Naive thymus-derived CD4-positive, alpha-beta T cell (primary cell): Measurements from ENCODE around the gene DBF4. TPM values are rescaled to one million over a fixed set of nuclear protein-coding genes. Genes with fewer than 3 reads are reported as not detected.
A peak's percentile ranks its signal among the peaks of the same experiment; 100 is the strongest.
"Not testable (repeated sequence)": the region's sequence is repeated elsewhere in the genome, so short reads cannot be mapped to it uniquely, and the experiment has no call there.

Source experiments
- ATAC-seq: fragments of 150-1000 bp; cut with Tn5 transposase; 2 replicates; pipeline ENCODE4 v1.10.0; 2021; ENCODE audit warnings: mild to moderate bottlenecking, moderate library complexity
- CTCF ChIA-PET: fragments of 350-600 bp; sonication (Branson Sonifier 250); formaldehyde crosslinking; loops from one replicate; lab custom pipeline; 2021; ENCODE audit warnings: antibody characterized with exemption; lab: Charles Lee
- POLR2A ChIA-PET: fragments of 350-600 bp; sonication (Branson Sonifier 250); formaldehyde crosslinking; loops from one replicate; lab custom pipeline; 2021; ENCODE audit warnings: antibody characterized with exemption, inconsistent platforms; lab: Charles Lee
- DNase-seq, 9 donors: peaks; one replicate each; pipeline versions ENCODE4 v3.0.0 to v3.0.0-alpha.2; 2020 to 2022; ENCODE audit warnings: mixed read lengths in 1 of 9
- H3K27ac ChIP-seq: one replicate; pipeline ENCODE4 v1.7.0; 2013; ENCODE audit warnings: mild to moderate bottlenecking, low read depth, low read length, moderate library complexity
- H3K27me3 ChIP-seq, 2 donors: one replicate each; pipeline ENCODE4 v1.7.0; 2013; ENCODE audit warnings: low read length in 2 of 2, mild to moderate bottlenecking in 2 of 2, moderate library complexity in 2 of 2; ENCODE audit not compliant: control insufficient read depth in 2 of 2, insufficient read depth in 2 of 2
- H3K36me3 ChIP-seq, 3 experiments: 1 replicate in 2 of 3; 2 replicates in 1 of 3; pipeline ENCODE4 v1.7.0; 2013; ENCODE audit warnings: low read length in 3 of 3, mild to moderate bottlenecking in 3 of 3, moderate library complexity in 1 of 3; ENCODE audit not compliant: insufficient read depth in 3 of 3, control insufficient read depth in 2 of 3
- H3K4me1 ChIP-seq, 2 donors: one replicate each; pipeline ENCODE4 v1.7.0; 2013; ENCODE audit warnings: low read length in 2 of 2, mild to moderate bottlenecking in 2 of 2, moderate library complexity in 1 of 2; ENCODE audit not compliant: control insufficient read depth in 2 of 2, insufficient read depth in 2 of 2
- H3K4me3 ChIP-seq: 2 replicates; pipeline ENCODE4 v1.7.0; 2013; ENCODE audit warnings: mild to moderate bottlenecking, low read length
- H3K9me3 ChIP-seq, 3 experiments: 1 replicate in 2 of 3; 2 replicates in 1 of 3; pipeline ENCODE4 v1.7.0; 2013; ENCODE audit warnings: low read length in 3 of 3; ENCODE audit not compliant: control insufficient read depth in 2 of 3
- H3K27ac Mint-ChIP-seq, 9 donors: one replicate each; pipeline ENCODE4 v1.8.0; 2020 to 2022; ENCODE audit warnings: mixed read lengths in 9 of 9, mild to moderate bottlenecking in 8 of 9, moderate library complexity in 5 of 9, inconsistent platforms in 2 of 9
- H3K27me3 Mint-ChIP-seq, 5 donors: one replicate each; pipeline ENCODE4 v1.8.0; 2021 to 2022; ENCODE audit warnings: mixed read lengths in 5 of 5, mild to moderate bottlenecking in 1 of 5
- H3K36me3 Mint-ChIP-seq, 5 donors: one replicate each; pipeline ENCODE4 v1.8.0; 2020 to 2022; ENCODE audit warnings: mixed read lengths in 5 of 5, mild to moderate bottlenecking in 3 of 5, inconsistent platforms in 1 of 5
- H3K4me1 Mint-ChIP-seq, 7 donors: one replicate each; pipeline ENCODE4 v1.8.0; 2020 to 2022; ENCODE audit warnings: mixed read lengths in 7 of 7, mild to moderate bottlenecking in 3 of 7, inconsistent platforms in 1 of 7
- H3K4me3 Mint-ChIP-seq, 10 donors: one replicate each; pipeline ENCODE4 v1.8.0; 2020 to 2022; ENCODE audit warnings: mild to moderate bottlenecking in 10 of 10, mixed read lengths in 10 of 10, moderate library complexity in 6 of 10, inconsistent platforms in 2 of 10
- H3K9me3 Mint-ChIP-seq, 11 donors: one replicate each; pipeline ENCODE4 v1.8.0; 2020 to 2022; ENCODE audit warnings: mixed read lengths in 11 of 11, mild to moderate bottlenecking in 4 of 11, inconsistent platforms in 1 of 11, moderate library complexity in 1 of 11
- intact Hi-C, 2 donors: fragments of 100-400 bp; cut with micrococcal nuclease; formaldehyde crosslinking; loops; one replicate each; pipeline ENCODE4 v1.15.1; 2023
- polyA plus RNA-seq, 2 donors: library from polyadenylated mRNA; unstranded; fragments of 300-500 nt; fragmentation: Illumina TruSeq; gene quantifications; one replicate each; pipeline ENCODE4 v1.2.3, GENCODE V29; 2021
- total RNA-seq, 6 experiments: library from RNA in 5 of 6; stranded (reverse) in 5 of 6; gene quantifications; 1 replicate in 5 of 6; 2 replicates in 1 of 6; pipeline ENCODE4 v1.2.3 and lab custom pipeline; 2021 to 2026

Gene DBF4
- total and polyA plus RNA-seq, 7 experiments from 2014 or later = 21.2 to 46.5 (median 32.5) TPM

- no peak overlapping the region for H3K4me3 Mint-ChIP-seq
- no peak overlapping the region for H3K27ac ChIP-seq
- POLR2A ChIA-PET = no interaction called here
- no peak for ATAC-seq
- DNase-seq = no peak
- no peaks in the 10 kb centered on the region for H3K27me3 Mint-ChIP-seq
- no peaks in the 10 kb centered on the region for H3K27me3 ChIP-seq
- peaks cover 0 to 13% (median 3%) of the 10 kb centered on the region in 7 donors for H3K4me1 Mint-ChIP-seq
- peaks cover 0 to 44% (median 23%) of the 10 kb centered on the region in 5 donors for H3K36me3 Mint-ChIP-seq
- intact Hi-C loops = loop anchor here in 1 of 2 donors (5.0 kb wide), 1 partner anchor 35 kb away; no protein-coding TSS in a partner anchor
- no peak overlapping the region for H3K27ac Mint-ChIP-seq
- no peaks in the 10 kb centered on the region for H3K9me3 Mint-ChIP-seq
- H3K4me1 ChIP-seq = no peaks in the 10 kb centered on the region
- no peaks in the 10 kb centered on the region for H3K9me3 ChIP-seq
- CTCF ChIA-PET = no interaction called here
- peaks cover 0 to 11% (median 0%) of the 10 kb centered on the region in 3 experiments for H3K36me3 ChIP-seq
- H3K4me3 ChIP-seq = no peak overlapping the region
These were observed 24.0 kb upstream of the DBF4 start for GRCh38 chr7:87852306-87852705.

GRCh38 chr7:87853237-87853864, 22.9 kb upstream of the DBF4 start:
- peaks cover 2 to 53% (median 27%) of the 10 kb centered on the region in 5 donors for H3K36me3 Mint-ChIP-seq
- Histone ChIP-seq H3K27me3 (no peaks in the 10 kb centered on the region), H3K9me3 (no peaks in the 10 kb centered on the region), H3K4me1 (no peaks in the 10 kb centered on the region), H3K36me3 (peaks cover 0 to 18% (median 0%) of the 10 kb centered on the region in 3 experiments), H3K4me3 (no peak overlapping the region), H3K27ac (no peak overlapping the region)
- no peaks in the 10 kb centered on the region for H3K9me3 Mint-ChIP-seq
- DNase-seq = no peak
- H3K4me1 Mint-ChIP-seq = peaks cover 0 to 13% (median 3%) of the 10 kb centered on the region in 7 donors
- POLR2A ChIA-PET = interaction anchor here (0.6 kb wide), 1 partner anchor 14 kb away, joined by 3 read pairs; no protein-coding TSS in a partner anchor
- H3K27ac Mint-ChIP-seq = no peak overlapping the region
- no peaks in the 10 kb centered on the region for H3K27me3 Mint-ChIP-seq
- no peak for ATAC-seq
- CTCF ChIA-PET = no interaction called here
- intact Hi-C loops = loop anchor here in 1 of 2 donors (5.0 kb wide), 1 partner anchor 34 kb away; no protein-coding TSS in a partner anchor
- no peak overlapping the region for H3K4me3 Mint-ChIP-seq

GRCh38 chr7:87858417-87859100, 17.7 kb upstream of the DBF4 start:
- POLR2A ChIA-PET = no interaction called here
- DNase-seq (no peak), ATAC-seq (no peak)
- H3K4me3 ChIP-seq = no peak overlapping the region
- no peaks in the 10 kb centered on the region for H3K4me1 ChIP-seq
- intact Hi-C loops = no loop called here
- peaks cover 0 to under 1% (median 0%) of the 10 kb centered on the region in 11 donors for H3K9me3 Mint-ChIP-seq
- no peaks in the 10 kb centered on the region for H3K9me3 ChIP-seq
- no peak overlapping the region for H3K4me3 Mint-ChIP-seq
- no peak overlapping the region for H3K27ac ChIP-seq
- peak overlapping the region in 1 of 9 donors; percentile 76 for H3K27ac Mint-ChIP-seq
- no peaks in the 10 kb centered on the region for H3K27me3 Mint-ChIP-seq
- CTCF ChIA-PET = no interaction called here
- peaks cover 0 to 18% (median 6%) of the 10 kb centered on the region in 7 donors for H3K4me1 Mint-ChIP-seq
- H3K36me3 ChIP-seq = peaks cover 0 to 18% (median 0%) of the 10 kb centered on the region in 3 experiments
- H3K27me3 ChIP-seq = no peaks in the 10 kb centered on the region
- peaks cover 4 to 51% (median 27%) of the 10 kb centered on the region in 5 donors for H3K36me3 Mint-ChIP-seq

GRCh38 chr7:87866089-87866488, 10.2 kb upstream of the DBF4 start:
- H3K4me1 Mint-ChIP-seq = peaks cover 0 to 10% (median 8%) of the 10 kb centered on the region in 7 donors
- intact Hi-C loops = no loop called here
- H3K4me1 ChIP-seq = no peaks in the 10 kb centered on the region
- H3K27me3 ChIP-seq = no peaks in the 10 kb centered on the region
- H3K9me3 Mint-ChIP-seq = peaks cover 0 to 54% (median 27%) of the 10 kb centered on the region in 11 donors
- no peak for ATAC-seq
- CTCF ChIA-PET = interaction anchor here (0.7 kb wide), 1 partner anchor 91 kb away, joined by 3 read pairs; no protein-coding TSS in a partner anchor
- no peak for DNase-seq
- no peak overlapping the region for H3K4me3 Mint-ChIP-seq
- H3K27ac ChIP-seq = no peak overlapping the region
- H3K27me3 Mint-ChIP-seq = no peaks in the 10 kb centered on the region
- peaks cover 11 to 70% (median 59%) of the 10 kb centered on the region in 5 donors for H3K36me3 Mint-ChIP-seq
- peaks cover 0 to 10% (median 0%) of the 10 kb centered on the region in 3 experiments for H3K36me3 ChIP-seq
- H3K9me3 ChIP-seq = peaks cover 0 to 28% (median 3%) of the 10 kb centered on the region in 3 experiments
- H3K4me3 ChIP-seq = no peak overlapping the region
- POLR2A ChIA-PET = interaction anchor here (0.6 kb wide), 2 partner anchors 16 to 50 kb away, joined by 4 to 5 read pairs; no protein-coding TSS in a partner anchor
- H3K27ac Mint-ChIP-seq = no peak overlapping the region

- H3K27ac ChIP-seq, H3K4me1 ChIP-seq, DNase-seq, intact Hi-C loops, H3K27me3 ChIP-seq, H3K27me3 Mint-ChIP-seq, ATAC-seq, H3K4me3 ChIP-seq: not testable (repeated sequence)
- H3K4me1 Mint-ChIP-seq = peaks cover 0 to 10% (median 8%) of the 10 kb centered on the region in 7 donors
- Histone ChIP-seq H3K9me3 (peaks cover 0 to 28% (median 3%) of the 10 kb centered on the region in 3 experiments), H3K36me3 (peaks cover 0 to 14% (median 0%) of the 10 kb centered on the region in 3 experiments)
- peaks cover 0 to 59% (median 29%) of the 10 kb centered on the region in 11 donors for H3K9me3 Mint-ChIP-seq
- peak overlapping the region in 1 of 9 donors; percentile 81 for H3K27ac Mint-ChIP-seq
- H3K36me3 Mint-ChIP-seq = peaks cover 11 to 74% (median 64%) of the 10 kb centered on the region in 5 donors
- POLR2A ChIA-PET = interaction anchor here (0.6 kb wide), 2 partner anchors 9 to 50 kb away, joined by 3 to 4 read pairs; no protein-coding TSS in a partner anchor
- peak overlapping the region in 1 of 10 donors; percentile 13 for H3K4me3 Mint-ChIP-seq
- CTCF ChIA-PET = interaction anchor here (0.7 kb wide), 1 partner anchor 91 kb away, joined by 3 read pairs; no protein-coding TSS in a partner anchor
These were observed 9.8 kb upstream of the DBF4 start for GRCh38 chr7:87866533-87866932.

- intact Hi-C loops = loop anchor here in 1 of 2 donors (10.0 kb wide), 1 partner anchor 1734 kb away; no protein-coding TSS in a partner anchor
- ATAC-seq = no peak
- Mint-ChIP-seq H3K9me3 (peaks cover 4 to 68% (median 34%) of the 10 kb centered on the region in 11 donors), H3K27ac (no peak overlapping the region), H3K27me3 (no peaks in the 10 kb centered on the region), H3K4me1 (peaks cover 19 to 34% (median 29%) of the 10 kb centered on the region in 7 donors), H3K4me3 (no peak overlapping the region), H3K36me3 (peaks cover 11 to 79% (median 61%) of the 10 kb centered on the region in 5 donors)
- H3K4me3 ChIP-seq = no peak overlapping the region
- peaks cover 0 to 14% (median 0%) of the 10 kb centered on the region in 3 experiments for H3K36me3 ChIP-seq
- peaks cover 0 to 28% (median 3%) of the 10 kb centered on the region in 3 experiments for H3K9me3 ChIP-seq
- H3K4me1 ChIP-seq = no peaks in the 10 kb centered on the region
- ChIA-PET CTCF (no interaction called here), POLR2A (no interaction called here)
- DNase-seq = no peak
- no peaks in the 10 kb centered on the region for H3K27me3 ChIP-seq
- no peak overlapping the region for H3K27ac ChIP-seq
These were observed 5.8 kb upstream of the DBF4 start for GRCh38 chr7:87870471-87870870.
